Ishikawa (cell line): ENCODE results near the gene BMPER.

Source experiments
- RAD21 ChIP-seq: IDR thresholded peaks from 2 replicates; pipeline ENCODE4 v1.6.1; 2012; ENCODE audit warnings: low read depth
- TAF1 ChIP-seq: IDR thresholded peaks from 2 replicates; pipeline ENCODE4 v1.6.1; 2012; ENCODE audit warnings: low read depth, mild to moderate bottlenecking
- TEAD4 ChIP-seq: IDR thresholded peaks from 2 replicates; pipeline ENCODE4 v1.6.1; 2012

GRCh38 chr7:33904681-33905388, 504 bp upstream of the BMPER start:
- TF ChIP-seq TAF1, result no peak
- no peak for TF ChIP-seq RAD21
- TF ChIP-seq TEAD4, result no peak
